Measurements from ENCODE around the gene VKORC1L1.
"Not testable (repeated sequence)": the region's sequence is repeated elsewhere in the genome, so short reads cannot be mapped to it uniquely, and the experiment has no call there.

The VKORC1L1 gene

DNA sequence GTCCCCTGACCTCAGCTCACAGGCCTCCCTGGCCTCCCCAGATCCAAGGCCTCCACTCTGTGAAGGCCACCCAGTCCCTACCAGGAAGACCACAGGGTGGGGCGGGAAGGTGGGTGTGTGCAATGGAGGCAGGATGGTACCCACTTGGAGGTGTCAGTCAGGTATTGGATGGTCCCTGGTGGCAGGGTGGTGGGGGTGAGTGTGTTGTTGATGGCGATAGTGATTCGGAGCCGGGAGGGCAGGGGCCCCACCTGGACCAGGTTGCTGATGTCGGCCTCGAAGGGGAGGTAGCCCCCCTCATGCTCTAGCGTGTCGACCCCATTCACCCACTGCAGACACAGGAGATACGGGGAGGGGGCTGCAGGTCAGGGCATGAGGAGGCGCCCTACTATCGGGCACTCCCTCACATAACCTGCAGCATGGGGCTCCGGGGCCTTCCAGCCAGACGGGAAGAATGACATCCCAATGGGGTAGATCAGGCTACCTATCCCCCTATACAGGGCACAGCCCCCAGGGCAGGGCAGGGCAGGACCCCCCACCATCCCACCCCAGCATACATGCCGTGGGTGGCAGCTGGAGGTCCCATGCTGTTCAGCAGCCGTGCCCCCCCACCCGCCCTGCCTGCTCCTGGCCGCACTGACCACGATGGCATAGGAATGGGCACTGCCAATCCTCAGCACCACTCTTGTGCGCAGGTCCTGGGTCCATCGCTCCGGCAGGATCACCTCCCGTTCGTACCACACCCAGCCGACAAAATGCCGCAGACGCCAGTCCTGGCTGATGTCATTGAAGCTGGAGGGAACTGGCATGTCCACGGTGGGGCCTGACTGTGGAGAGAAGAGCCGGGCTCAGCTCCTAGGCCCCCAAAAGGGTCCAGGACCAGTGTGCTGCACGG is 107.0 kb downstream of the VKORC1L1 start:
- no peak for DNase-seq

DNA sequence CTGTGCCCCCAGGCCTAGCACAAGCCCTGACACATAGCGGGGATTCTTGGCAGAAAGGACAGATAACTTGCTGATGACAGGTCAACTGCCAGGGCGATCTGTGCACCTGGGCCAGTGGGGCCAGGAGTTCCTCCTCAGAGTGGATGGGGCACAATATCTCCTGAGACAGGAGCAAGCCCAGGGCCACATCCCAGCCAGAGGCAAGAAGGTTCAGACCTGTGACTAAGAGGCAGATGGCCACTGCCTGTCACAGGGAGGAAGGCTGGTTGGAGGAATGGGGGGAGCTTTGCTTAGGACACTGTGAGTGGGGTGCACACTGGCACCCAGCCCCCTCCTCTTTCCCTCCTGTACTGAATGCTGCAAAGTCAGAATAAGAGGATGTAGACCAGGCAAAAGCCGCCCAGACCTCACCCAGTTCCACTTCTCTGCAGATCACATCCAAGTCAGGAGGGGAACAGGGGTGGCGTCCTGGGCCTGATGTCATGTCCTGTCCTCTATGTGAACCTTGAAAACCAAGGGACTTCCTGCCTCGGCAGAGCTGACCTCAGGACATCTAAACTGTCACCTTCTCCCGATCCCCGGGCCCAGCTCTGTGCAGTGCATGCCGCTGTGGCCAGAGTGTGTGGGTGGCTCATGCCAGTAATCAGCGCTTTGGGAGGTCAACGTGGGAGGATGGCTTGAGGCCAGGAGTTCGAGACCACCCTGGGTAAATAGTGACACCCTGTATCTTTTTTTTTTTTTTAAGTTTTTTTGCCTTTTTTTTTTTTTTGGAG is 107.8 kb downstream of the VKORC1L1 start:
- peak; percentile 63 to 80 for DNase-seq

DNA sequence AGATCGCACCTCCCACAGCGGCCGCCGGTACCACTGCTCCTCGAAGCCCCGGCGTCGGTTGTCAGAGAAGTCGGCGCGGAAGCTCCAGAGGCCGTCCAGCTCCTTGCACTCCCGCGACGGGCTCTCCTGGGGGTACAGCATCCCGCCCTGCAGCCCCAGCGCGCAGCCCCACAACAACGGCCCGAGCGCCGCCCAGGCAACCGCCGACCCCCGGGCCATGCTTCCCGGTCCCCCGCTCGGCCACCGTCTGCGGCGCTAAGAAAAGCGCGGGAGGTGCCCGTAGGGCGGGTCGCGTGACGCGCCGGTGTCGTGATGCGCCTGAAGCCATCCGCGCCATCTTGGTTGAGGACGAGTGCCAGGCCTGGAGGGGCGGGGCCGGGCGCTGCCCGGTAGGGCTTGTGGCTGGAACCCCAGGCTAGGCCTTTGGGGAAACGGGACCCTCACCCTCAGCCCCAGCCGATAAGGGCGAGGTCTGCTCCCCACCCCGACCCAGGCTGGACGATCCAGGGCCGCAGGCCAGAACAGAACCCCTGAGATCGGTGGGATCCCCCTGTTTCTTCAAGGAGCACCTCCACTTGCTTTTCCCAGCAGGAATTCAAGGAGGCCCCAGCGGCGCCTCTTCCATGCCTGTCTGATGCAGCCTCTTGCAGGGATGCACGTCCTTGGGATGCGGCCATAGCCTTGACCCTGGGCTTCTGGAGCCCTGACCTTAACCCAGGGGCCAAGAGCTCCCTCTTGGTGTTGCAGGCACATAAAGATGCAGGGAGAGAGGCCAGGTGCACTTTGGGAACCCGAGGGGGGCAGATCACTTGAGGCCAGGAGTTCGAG is 109.3 kb downstream of the VKORC1L1 start, which contains the start of gene GUSB:
Gene GUSB (minus strand): TSS at position 249 of the 828 bp plus-strand sequence. CDS start 30 bp downstream, at position 219.
- DNase-seq: peak; percentile 88 to 91

DNA sequence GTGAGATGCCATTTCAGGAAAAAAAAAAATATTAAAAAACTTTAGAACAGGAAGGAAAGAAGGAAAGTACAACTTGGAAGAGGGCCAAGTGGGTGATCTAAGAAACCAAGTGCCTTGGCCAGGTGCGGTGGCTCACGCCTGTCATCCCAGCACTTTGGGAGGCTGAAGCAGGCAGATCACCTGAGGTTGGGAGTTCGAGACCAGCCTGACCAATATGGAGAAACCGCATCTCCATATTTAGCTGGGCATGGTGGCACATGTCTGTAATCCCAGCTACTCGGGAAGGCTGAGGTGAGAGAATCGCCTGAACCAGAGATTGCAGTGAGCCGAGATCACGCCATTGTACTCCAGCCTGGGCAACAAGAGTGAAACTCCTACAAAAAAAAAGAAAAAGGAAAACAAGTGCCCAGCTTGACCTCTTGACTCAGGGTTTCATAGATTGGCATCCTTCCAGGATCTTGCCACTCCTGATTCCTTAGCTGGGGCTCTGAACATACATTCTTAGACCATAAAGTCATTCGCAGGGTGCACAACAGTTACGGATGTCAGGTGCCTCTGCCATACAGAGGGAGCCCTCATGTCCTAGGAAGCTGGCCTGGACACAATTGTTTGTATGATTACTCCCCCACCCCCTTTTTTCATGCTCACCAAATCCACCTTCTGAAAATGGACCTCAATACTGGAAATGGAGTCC is 111.2 kb downstream of the VKORC1L1 start:
- DNase-seq: no peak

DNA sequence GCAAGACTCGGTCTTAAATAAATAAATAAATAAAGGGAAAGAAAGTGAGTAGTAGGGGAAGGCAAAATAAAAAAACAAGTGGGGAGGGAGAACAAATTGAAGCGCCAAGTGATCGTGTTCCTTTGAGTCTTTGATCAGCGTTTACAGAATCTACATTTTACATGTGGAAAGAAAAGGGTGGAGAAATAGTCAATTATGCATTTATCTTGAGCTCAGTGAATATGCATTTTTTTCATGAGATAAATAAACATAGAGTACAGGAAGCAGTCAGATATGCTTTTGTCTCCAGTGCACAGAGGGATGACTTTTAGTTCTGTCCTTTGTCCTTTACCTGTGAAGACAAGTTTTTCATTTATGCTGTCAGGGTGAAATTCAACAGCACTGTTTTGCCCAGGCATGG is 115.2 kb downstream of the VKORC1L1 start:
- no peak for DNase-seq

DNA sequence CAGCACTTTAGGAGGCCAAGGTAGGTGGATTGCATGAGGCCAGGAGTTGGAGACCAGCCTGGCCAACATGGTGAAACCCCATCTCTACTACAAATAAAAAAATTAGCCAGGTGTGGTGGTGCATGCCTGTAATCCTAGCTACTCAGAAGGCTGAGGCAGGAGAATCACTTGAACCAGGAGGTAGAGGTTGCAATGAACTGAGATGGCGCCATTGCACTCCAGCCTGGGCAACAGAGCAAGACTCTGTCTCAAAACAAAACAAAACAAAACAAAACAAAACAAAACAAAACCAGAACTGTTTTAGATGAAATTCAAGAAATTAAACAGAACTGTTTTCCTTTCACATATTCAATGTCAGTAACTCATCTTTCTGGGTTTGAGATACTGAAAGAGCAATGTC is 115.6 kb downstream of the VKORC1L1 start:
- DNase-seq: not testable (repeated sequence)

DNA sequence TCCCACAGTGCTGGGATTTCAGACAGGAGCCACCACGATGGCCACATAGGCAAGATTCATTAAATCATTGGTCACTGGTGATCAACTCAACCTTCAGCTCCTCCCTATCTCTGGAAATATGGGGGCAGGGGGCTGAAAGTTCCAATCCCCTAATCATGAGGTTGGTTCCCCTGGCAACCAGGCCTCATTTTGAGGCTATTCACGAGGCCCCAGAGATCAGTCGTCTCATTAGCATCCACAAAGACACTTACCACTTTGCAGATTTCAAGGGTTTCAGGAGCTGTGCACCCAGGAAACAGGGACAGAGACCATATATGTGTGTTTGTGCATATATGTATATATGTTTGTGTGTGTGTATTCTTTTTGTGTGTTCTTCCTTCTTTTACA is 116.8 kb downstream of the VKORC1L1 start:
- no peak for DNase-seq

DNA sequence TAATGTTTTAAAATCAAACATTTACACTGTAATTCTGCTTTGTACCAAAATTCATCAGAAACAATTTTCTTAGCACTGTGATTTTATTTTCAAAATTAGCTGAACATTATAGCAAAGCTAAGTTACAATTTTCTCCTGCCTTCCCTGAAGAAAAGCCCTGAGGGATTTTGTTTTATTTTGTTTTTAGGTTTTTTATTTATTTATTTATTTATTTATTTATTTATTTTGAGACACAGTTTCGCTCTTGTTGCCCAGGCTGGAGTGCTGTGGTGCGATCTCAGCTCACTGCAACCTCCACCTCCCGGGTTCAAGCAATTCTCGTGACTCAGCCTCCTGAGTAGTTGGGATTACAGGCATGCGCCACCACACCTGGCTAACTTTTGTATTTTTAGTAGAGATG is 119.0 kb downstream of the VKORC1L1 start:
- DNase-seq: not testable (repeated sequence)

DNA sequence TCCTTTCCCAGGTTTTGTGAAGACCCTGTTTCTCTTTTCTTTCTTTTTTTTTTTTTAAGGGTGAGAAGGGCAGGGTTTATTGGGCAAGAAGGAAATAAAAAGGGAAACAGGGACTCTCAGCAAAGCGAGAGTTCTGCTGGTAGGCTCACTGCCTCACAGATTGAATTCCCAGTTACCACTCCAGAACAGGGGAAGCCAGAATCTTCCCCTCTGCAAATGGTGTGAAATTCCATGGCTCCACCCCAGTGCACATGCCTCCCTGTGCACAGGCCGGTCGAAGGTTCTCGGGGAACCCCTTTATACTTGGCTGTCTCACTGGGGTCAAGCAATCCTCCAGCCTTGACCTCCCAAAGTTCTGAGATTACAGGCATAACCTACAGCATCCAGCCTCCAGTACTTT is 119.7 kb downstream of the VKORC1L1 start:
- DNase-seq: no peak

DNA sequence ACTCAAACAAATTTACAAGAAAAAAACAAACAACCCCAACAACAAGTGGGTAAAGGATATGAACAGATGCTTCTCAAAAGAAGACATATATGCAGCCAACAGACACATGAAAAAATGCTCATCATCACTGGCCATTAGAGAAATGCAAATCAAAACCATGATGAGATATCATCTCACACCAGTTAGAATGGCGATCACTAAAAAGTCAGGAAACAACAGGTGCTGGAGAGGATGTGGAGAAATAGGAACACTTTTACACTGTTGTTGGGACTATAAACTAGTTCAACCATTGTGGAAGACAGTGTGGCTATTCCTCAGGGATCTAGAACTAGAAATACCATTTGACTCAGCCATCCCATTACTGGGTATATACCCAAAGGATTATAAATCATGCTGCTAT is 122.1 kb downstream of the VKORC1L1 start:
- DNase-seq: not testable (repeated sequence)

DNA sequence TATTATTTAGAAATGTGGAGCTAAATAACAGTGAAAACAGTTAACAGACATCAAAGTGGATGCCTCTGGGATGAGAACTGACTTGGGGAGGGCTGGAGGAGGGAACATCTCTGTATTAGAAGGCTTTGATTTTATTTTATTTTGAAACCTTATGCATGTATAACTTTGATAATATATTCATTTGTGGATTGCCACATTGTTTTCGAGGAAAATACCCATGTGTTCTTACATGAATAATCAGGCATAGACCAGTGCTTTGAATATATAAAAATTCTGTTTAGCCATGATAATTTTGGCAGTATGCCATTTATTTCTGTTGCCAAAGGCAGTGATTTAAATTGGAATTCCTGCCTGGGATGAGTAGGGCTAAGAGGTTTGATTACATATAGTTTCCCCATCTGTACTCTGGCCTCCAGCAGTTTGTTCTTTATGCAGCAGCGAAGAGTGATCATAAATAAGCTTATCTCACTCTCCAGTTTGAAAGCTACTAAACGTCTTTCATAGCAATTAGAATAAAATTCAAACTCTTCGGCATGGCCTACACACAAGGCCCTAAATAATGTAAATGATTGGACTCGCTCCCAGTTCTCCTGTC is 128.0 kb downstream of the VKORC1L1 start:
- DNase-seq: not testable (repeated sequence)

DNA sequence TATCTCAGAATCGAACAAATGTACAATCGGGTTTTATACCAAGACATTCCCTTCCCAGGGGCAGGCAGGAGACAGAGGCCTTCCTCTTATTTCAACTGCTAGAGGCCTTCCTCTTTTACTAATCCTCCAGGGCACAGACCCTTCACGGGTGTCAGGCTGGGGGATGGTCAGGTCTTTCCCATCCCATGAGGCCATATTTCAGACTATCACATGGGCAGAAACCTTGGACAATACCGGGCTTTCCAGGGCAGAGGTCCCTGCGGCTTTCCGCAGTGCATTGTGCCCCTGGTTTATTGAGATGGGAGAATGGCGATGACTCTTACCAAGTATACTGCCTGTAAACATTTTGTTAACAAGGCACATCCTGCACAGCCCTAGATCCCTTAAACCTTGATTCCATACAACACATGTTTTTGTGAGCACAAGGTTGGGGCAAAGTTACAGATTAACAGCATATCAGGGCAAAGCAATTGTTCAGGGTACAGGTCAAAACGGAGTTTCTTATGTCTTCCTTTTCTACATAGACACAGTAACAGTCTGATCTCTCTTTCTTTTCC is 132.3 kb downstream of the VKORC1L1 start:
- not testable (repeated sequence) for DNase-seq

DNA sequence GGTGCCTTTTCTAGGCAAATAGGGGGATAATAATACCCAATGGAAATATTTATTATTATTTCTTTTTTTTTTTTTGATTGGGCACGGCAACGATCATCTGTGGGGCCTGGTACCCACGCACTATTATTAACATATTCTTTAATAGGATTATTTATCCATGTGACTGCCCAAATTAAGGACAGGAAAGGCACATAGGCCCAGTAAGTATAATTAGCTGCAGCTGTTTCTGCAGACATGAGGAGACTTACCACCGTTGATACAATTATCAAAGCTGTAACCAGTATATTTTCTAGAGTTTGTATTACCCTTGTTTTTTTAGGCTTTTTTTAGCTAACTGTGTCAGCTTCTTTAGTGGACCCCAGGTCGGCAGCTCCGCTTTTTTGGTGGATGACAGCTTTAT is 134.4 kb downstream of the VKORC1L1 start:
- DNase-seq: no peak
